ENCODE results near the gene WAPL. TPM values are rescaled to one million over a fixed set of nuclear protein-coding genes. Genes with fewer than 3 reads are reported as not detected.

Gene WAPL
- total RNA-seq, 1 experiment from 2014 or later, result 49.4 TPM

GRCh38 chr10:86483664-86484063 is 37.9 kb downstream of the WAPL start:
- CTCF ChIA-PET, result no interaction called here
- POLR2A ChIA-PET (ENCODE audit: low non-redundant PET), result no interaction called here
- BruUV-seq (replicated peaks), result no TSS peak

GRCh38 chr10:86481761-86482160 is 39.8 kb downstream of the WAPL start:
- POLR2A ChIA-PET (ENCODE audit: low non-redundant PET), result no interaction called here
- Histone ChIP-seq H3K36me3 (ENCODE audit: insufficient read depth, low read length, poor library complexity, severe bottlenecking) (peaks cover 13% of the 10 kb centered on the region), H3K27me3 (replicated peaks; ENCODE audit: insufficient read depth, low read depth, low read length, poor library complexity) (no peaks in the 10 kb centered on the region), H3K27ac (ENCODE audit: low read depth, low read length, poor library complexity, severe bottlenecking) (no peak overlapping the region), H3K4me3 (ENCODE audit: low read depth, low read length, poor library complexity, severe bottlenecking) (no peak overlapping the region), H3K4me1 (ENCODE audit: insufficient read depth, low read length, poor library complexity, severe bottlenecking) (no peaks in the 10 kb centered on the region), H3K9me3 (ENCODE audit: low read depth, low read length, poor library complexity, severe bottlenecking) (no peaks in the 10 kb centered on the region)
- TF ChIP-seq EZH2 (IDR thresholded peaks at IDR 0.05; ENCODE audit: borderline replicate concordance, low read depth, low read length, poor library complexity, severe bottlenecking) (no peak), CTCF (conservative IDR thresholded peaks at IDR 0.05; ENCODE audit: low read depth, low read length) (no peak)
- BruUV-seq (replicated peaks), result no TSS peak
- intact Hi-C loops (cut with micrococcal nuclease; ENCODE audit: unreplicated experiment), result no loop called here
- DNase-seq (ENCODE audit: low spot score), result no peak
- CTCF ChIA-PET, result no interaction called here

More at GRCh38 chr10:86483664-86484063, 37.9 kb downstream of the WAPL start:
- TF ChIP-seq CTCF (conservative IDR thresholded peaks at IDR 0.05; ENCODE audit: low read depth, low read length) (no peak), EZH2 (IDR thresholded peaks at IDR 0.05; ENCODE audit: borderline replicate concordance, low read depth, low read length, poor library complexity, severe bottlenecking) (no peak)
- DNase-seq (ENCODE audit: low spot score), result no peak
- Histone ChIP-seq H3K27me3 (replicated peaks; ENCODE audit: insufficient read depth, low read depth, low read length, poor library complexity) (no peaks in the 10 kb centered on the region), H3K36me3 (ENCODE audit: insufficient read depth, low read length, poor library complexity, severe bottlenecking) (peaks cover 13% of the 10 kb centered on the region), H3K4me3 (ENCODE audit: low read depth, low read length, poor library complexity, severe bottlenecking) (no peak overlapping the region), H3K9me3 (ENCODE audit: low read depth, low read length, poor library complexity, severe bottlenecking) (no peaks in the 10 kb centered on the region), H3K27ac (ENCODE audit: low read depth, low read length, poor library complexity, severe bottlenecking) (no peak overlapping the region), H3K4me1 (ENCODE audit: insufficient read depth, low read length, poor library complexity, severe bottlenecking) (no peaks in the 10 kb centered on the region)
- intact Hi-C loops (cut with micrococcal nuclease; ENCODE audit: unreplicated experiment), result no loop called here

GRCh38 chr10:86480571-86480970 is 41.0 kb downstream of the WAPL start:
- no peak for DNase-seq (ENCODE audit: low spot score)
- CTCF ChIA-PET, result no interaction called here
- Histone ChIP-seq H3K4me1 (ENCODE audit: insufficient read depth, low read length, poor library complexity, severe bottlenecking) (no peaks in the 10 kb centered on the region), H3K36me3 (ENCODE audit: insufficient read depth, low read length, poor library complexity, severe bottlenecking) (peaks cover 13% of the 10 kb centered on the region), H3K27ac (ENCODE audit: low read depth, low read length, poor library complexity, severe bottlenecking) (no peak overlapping the region), H3K27me3 (replicated peaks; ENCODE audit: insufficient read depth, low read depth, low read length, poor library complexity) (no peaks in the 10 kb centered on the region), H3K4me3 (ENCODE audit: low read depth, low read length, poor library complexity, severe bottlenecking) (no peak overlapping the region), H3K9me3 (ENCODE audit: low read depth, low read length, poor library complexity, severe bottlenecking) (no peaks in the 10 kb centered on the region)
- no TSS peak for BruUV-seq (replicated peaks)
- intact Hi-C loops (cut with micrococcal nuclease; ENCODE audit: unreplicated experiment), result no loop called here
- POLR2A ChIA-PET (ENCODE audit: low non-redundant PET), result no interaction called here
- TF ChIP-seq CTCF (conservative IDR thresholded peaks at IDR 0.05; ENCODE audit: low read depth, low read length), result no peak
- TF ChIP-seq EZH2 (IDR thresholded peaks at IDR 0.05; ENCODE audit: borderline replicate concordance, low read depth, low read length, poor library complexity, severe bottlenecking), result no peak
